Nephron (organoid): ENCODE data around the gene CNIH1.
A peak's percentile ranks its signal among the peaks of the same experiment; 100 is the strongest.
"Not testable (repeated sequence)": the region's sequence is repeated elsewhere in the genome, so short reads cannot be mapped to it uniquely, and the experiment has no call there.

Experiments used
- H3K27ac Mint-ChIP-seq, 3 experiments: 2 replicates each; pipeline ENCODE4 v1.8.0; 2020; ENCODE audit warnings: mixed read lengths in 3 of 3, mild to moderate bottlenecking in 2 of 3, moderate library complexity in 1 of 3
- H3K27me3 Mint-ChIP-seq: 2 replicates; pipeline ENCODE4 v1.8.0; 2021; ENCODE audit warnings: low read depth, mild to moderate bottlenecking, moderate library complexity, mixed read lengths
- H3K36me3 Mint-ChIP-seq: 2 replicates; pipeline ENCODE4 v1.8.0; 2020; ENCODE audit warnings: low read depth, mixed read lengths
- H3K4me1 Mint-ChIP-seq: 2 replicates; pipeline ENCODE4 v1.8.0; 2020; ENCODE audit warnings: mixed read lengths
- H3K4me3 Mint-ChIP-seq, 3 experiments: 2 replicates each; pipeline ENCODE4 v1.8.0; 2020; ENCODE audit warnings: mild to moderate bottlenecking in 3 of 3, mixed read lengths in 3 of 3, moderate library complexity in 2 of 3
- H3K9me3 Mint-ChIP-seq: 2 replicates; pipeline ENCODE4 v1.8.0; 2020; ENCODE audit warnings: mixed read lengths
- CTCF ChIP-seq, 3 experiments: fragments of 200-600 bp; sonication (generic); IDR thresholded peaks; one replicate each; pipeline ENCODE4 v1.5.0; 2021; ENCODE audit warnings: antibody characterized with exemption in 3 of 3; ENCODE audit not compliant: unreplicated experiment in 3 of 3

CNIH1 gene

GRCh38 chr14:54396183-54396492, 45.0 kb downstream of the CNIH1 start:
- no peak for TF ChIP-seq CTCF (IDR thresholded peaks at IDR 0.05; ENCODE audit: unreplicated experiment in 3 of 3)
- H3K27me3 Mint-ChIP-seq: no peaks in the 10 kb centered on the region
- H3K9me3 Mint-ChIP-seq: peaks cover 2% of the 10 kb centered on the region
- H3K4me3 Mint-ChIP-seq: peak overlapping the region; percentile 82 to 87 (median 85)
- H3K27ac Mint-ChIP-seq: peak overlapping the region in 1 of 3 experiments; percentile 10
- peaks cover 26% of the 10 kb centered on the region for H3K4me1 Mint-ChIP-seq
- no peaks in the 10 kb centered on the region for H3K36me3 Mint-ChIP-seq

GRCh38 chr14:54395716-54396115, 45.5 kb downstream of the CNIH1 start:
- H3K9me3 Mint-ChIP-seq: peaks cover 2% of the 10 kb centered on the region
- H3K4me3 Mint-ChIP-seq: peak overlapping the region; percentile 36 to 62 (median 53)
- H3K27ac Mint-ChIP-seq: no peak overlapping the region
- H3K36me3 Mint-ChIP-seq: no peaks in the 10 kb centered on the region
- H3K27me3 Mint-ChIP-seq: no peaks in the 10 kb centered on the region
- peaks cover 26% of the 10 kb centered on the region for H3K4me1 Mint-ChIP-seq
- TF ChIP-seq CTCF (IDR thresholded peaks at IDR 0.05; ENCODE audit: unreplicated experiment in 3 of 3): no peak

GRCh38 chr14:54395284-54395683, 45.9 kb downstream of the CNIH1 start:
- Mint-ChIP-seq H3K27me3 (no peaks in the 10 kb centered on the region), H3K36me3 (no peaks in the 10 kb centered on the region), H3K9me3 (peaks cover 2% of the 10 kb centered on the region), H3K4me3 (peak overlapping the region in 2 of 3 experiments; percentile 53 to 62), H3K27ac (no peak overlapping the region), H3K4me1 (peaks cover 26% of the 10 kb centered on the region)
- no peak for TF ChIP-seq CTCF (IDR thresholded peaks at IDR 0.05; ENCODE audit: unreplicated experiment in 3 of 3)

- H3K4me3 Mint-ChIP-seq: peak overlapping the region in 2 of 3 experiments; percentile 21 to 43
- peaks cover 2% of the 10 kb centered on the region for H3K9me3 Mint-ChIP-seq
- H3K27ac Mint-ChIP-seq: no peak overlapping the region
- TF ChIP-seq CTCF (IDR thresholded peaks at IDR 0.05; ENCODE audit: unreplicated experiment in 3 of 3): no peak
- peaks cover 26% of the 10 kb centered on the region for H3K4me1 Mint-ChIP-seq
- H3K27me3 Mint-ChIP-seq: no peaks in the 10 kb centered on the region
- no peaks in the 10 kb centered on the region for H3K36me3 Mint-ChIP-seq
Observed at GRCh38 chr14:54394596-54394995, 46.6 kb downstream of the CNIH1 start.

GRCh38 chr14:54392986-54393884, 47.9 kb downstream of the CNIH1 start:
- not testable (repeated sequence) for H3K4me3 Mint-ChIP-seq, H3K27ac Mint-ChIP-seq, H3K9me3 Mint-ChIP-seq, H3K36me3 Mint-ChIP-seq, H3K27me3 Mint-ChIP-seq
- H3K4me1 Mint-ChIP-seq: peaks cover 15% of the 10 kb centered on the region

- Mint-ChIP-seq H3K27ac (no peak overlapping the region), H3K36me3 (no peaks in the 10 kb centered on the region), H3K4me1 (peaks cover 5% of the 10 kb centered on the region), H3K4me3 (no peak overlapping the region), H3K27me3 (no peaks in the 10 kb centered on the region), H3K9me3 (peaks cover 2% of the 10 kb centered on the region)
- TF ChIP-seq CTCF (IDR thresholded peaks at IDR 0.05; ENCODE audit: unreplicated experiment in 3 of 3): no peak
Observed at GRCh38 chr14:54392131-54392859, 48.9 kb downstream of the CNIH1 start.
